A172 (cell line): ENCODE results near the gene RCAN2. TPM values are rescaled to one million over a fixed set of nuclear protein-coding genes. Genes with fewer than 3 reads are reported as not detected.

Source experiments
- DNase-seq: peaks from one replicate; pipeline ENCODE4 v3.0.0-alpha.2; 2015; ENCODE audit warnings: low spot score
- total RNA-seq: library from RNA; depleted of rRNA; stranded (reverse); fragments of >200 nt; shearing (Covaris generic); gene quantifications from 2 replicates; pipeline ENCODE4 v1.2.3, GENCODE V29; 2014; rRNA removed

Gene RCAN2
- 0.22 TPM in 1 of 2 replicates, not detected in the other for total RNA-seq

DNA sequence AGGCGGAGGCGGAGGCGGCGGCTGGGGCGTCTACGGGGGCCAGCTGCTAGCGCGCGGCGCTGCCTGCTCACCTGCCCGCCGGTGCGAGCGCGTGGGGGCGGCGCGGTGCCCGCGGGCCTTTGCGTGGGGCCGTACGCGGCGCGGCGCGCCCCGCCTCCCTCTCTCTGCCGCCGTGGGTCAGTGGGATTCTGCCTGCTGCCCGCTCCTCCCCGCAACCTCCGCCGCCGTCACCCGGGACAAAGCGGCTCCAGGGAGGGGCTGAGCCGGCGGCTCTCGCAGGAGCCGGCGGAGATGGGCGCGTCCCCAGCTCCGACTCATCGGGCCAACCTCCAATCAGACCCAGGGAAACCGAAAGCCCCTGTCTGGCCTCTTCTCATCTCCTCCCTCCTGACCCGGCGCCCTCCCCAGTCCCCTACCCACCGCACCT is at the start of gene RCAN2:
RCAN2 (minus strand) TSS at position 249 of the 427 bp plus-strand sequence.
- no peak for DNase-seq

DNA sequence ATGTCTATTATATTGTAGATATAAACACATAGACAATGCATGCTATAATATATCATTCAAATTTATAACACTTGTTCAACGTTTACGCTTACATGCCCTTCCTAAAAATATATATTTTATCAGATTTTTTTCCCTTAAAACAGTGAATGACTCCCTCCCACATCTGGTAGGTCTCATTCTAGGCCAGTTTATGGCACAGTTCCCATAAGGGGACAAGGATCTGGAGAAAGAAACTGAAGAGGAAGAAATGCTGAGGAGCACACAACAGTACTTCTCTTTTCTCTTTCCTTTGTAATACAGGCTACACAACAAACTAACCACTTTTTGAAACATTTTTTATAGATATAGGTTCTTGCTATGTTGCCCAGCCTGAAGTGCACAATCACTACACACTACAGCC is 48.6 kb upstream of the RCAN2 start:
- DNase-seq = no peak

DNA sequence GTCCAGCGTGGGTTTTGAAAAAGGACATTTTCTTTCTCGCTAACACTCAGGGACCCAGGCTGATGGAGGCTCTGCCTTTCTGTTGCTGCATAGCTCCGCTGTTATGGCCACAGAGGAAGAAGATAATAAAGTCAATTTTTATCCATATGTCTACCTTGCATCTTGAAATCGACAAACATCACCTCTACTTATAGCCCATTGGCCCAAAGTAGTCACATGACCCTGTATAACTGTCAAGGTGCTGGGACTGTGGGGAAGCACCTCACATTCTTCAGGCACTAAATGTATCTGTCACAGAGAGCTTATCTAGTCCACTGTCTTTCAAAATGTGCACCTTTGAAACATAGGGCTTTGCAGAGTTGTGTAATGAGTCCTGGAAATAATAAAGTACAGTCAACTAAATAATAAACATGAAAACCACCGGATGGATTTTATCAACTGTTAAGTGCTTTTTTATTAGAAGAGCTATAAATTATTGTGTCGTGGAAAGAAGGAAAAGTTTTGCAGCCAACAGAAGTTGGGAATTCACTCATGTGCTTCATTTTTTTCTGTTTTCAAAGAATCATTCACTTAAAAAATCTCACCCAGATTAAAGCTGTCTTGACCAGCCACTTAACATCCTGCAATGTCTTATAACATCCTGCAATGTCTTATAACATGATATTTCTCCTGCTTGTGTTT is 47.7 kb upstream of the RCAN2 start:
- no peak for DNase-seq

DNA sequence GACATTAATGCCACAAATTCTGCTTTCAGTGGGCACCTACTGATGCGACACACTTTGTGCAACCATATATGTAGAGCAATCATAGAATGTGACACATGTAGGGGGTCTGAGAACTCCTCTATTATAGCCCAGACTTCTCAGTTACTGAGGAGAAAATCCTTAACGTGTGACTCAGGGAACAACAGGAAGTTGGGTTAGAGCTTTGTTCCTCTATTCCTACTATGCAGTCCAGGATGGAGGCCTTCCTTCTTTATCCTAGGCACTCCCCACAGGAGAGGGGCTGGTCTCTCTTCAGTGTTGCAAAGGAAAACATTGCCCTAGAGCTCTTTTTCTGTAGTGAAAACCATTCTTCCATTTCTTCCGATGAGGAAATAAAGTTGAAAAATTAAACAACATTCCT is 39.6 kb upstream of the RCAN2 start:
- no peak for DNase-seq

DNA sequence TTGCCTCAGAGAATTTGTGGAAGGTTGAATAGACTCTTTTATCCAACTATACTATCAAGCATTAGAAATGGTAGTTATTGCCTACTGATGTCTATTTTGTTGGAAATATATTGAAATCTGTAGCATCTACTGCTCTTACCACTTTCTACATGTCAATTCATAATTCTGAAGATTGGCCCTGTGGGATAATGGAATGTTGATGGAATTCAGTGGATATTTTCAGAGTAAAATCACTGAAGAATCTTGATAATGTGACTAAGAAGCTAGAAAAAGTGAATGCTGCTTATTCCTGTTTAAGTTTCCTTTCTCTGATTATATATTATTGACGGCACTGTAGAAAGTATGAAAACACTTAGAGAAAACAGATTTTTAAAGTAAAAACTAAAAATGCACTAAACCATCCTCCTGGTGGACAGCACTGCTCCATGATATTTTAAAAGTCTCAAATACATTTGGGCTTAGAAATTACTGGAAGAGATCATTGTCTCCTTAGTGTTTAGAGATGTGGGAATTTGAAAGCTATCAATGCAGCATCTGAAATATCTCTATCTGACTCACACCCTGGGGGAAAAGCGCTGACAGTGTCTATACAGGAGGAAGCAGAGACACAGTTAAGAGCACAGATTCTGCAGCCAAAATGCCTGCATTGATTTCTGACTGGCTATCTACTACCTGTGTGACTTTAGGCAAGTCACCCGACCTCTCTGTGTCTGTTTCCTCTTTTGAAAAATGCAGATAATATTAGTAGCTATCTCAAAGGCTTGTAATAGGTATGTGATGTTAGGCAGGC is 37.9 kb upstream of the RCAN2 start:
- no peak for DNase-seq

DNA sequence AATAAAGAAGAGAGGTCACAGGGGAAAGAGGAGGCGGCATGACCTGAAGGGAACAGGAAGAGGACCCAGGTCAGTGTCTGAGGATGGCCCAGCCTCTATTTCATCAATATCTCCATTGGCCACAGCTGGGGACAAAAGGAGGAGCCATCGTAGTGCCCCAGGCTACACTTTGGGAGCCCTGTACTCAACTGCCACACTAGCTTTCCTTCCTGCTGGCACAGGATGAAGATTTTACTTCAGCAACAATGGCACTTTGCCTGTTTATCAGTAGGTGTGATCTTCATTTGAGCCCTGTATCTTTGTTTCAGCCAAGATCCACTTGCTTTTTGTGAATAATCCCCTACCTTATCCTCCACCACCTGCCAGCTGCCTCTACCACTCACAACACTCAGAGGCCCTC is 35.4 kb upstream of the RCAN2 start:
- DNase-seq = no peak

DNA sequence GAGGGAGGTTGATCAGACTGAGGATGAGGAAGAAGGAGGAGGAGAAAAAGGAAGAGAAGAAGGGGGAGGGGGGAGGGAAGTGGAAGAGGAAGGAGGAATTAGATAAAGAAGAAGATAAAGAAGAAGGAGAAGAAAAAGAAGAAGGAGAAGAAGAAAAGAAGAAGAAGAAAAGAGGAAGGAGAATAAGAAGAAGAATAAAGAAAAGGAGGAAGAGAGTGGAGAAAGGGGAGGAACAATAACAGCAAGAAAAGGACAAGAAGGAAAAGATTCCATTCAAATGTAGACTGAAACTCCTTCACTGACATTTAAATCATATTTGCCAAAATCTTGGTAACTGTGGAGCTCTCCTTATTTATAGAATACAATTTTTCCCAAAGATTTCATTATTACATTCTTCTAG is 34.3 kb upstream of the RCAN2 start:
- no peak for DNase-seq

DNA sequence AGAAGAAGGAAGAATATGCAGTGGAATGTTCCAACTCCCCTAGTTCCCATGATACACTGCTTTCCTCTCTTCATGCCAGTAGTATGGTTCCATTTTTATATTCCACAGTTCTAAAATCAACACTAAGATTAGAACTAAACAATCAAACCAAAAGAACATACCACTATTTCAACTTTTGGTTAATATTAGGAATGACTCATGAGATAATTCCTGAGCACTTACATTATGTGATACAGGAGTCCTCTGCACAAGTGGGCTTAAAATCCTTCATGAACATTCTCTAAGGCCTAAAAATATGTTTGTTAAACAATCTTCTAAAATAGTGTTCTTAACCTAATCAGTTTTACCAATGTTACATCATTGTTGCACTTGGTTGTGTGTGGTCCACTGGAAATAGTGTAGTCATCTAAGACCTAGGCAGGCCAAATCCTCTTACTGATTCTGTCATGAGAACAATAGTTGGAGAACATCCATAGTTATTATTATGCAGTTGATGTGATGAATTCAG is 30.3 kb upstream of the RCAN2 start:
- no peak for DNase-seq

DNA sequence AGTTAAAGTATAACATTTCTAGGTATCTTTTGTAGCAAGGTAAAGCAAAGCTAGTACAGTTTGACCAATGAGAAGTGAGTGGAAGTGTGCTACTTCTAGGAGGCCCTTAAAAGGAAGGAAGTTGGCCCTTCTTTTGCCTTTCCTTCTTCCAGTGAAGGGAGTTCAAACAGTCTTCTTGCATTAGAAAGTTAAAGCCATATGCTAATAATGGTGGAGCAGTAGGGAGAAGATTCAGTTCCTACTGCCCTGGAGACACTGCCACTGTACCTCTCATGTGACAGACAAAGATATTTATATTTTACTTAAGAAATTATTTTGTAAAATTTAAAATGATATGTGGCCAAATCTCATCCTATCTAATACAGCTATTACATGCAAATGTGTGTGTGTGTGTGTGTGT is 26.0 kb upstream of the RCAN2 start:
- DNase-seq = no peak

DNA sequence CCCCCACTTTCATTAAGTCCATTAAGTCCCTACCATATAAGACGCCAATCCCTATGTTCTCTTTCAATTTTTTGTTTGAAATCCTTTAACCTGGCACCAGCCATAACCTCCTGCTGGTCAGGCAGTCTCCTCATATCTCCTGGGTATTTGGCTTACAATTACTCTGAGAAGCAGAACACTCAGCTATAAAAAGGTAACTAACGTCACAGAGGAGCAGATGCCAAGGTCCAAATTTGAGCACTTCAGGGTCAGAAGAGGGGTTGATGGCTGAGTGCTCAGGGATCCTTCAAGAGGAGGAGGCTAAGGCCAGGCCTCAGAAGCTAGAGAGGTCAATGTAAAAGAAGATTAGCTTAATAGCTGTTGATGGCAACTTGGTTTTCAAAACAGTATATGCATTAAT is 22.3 kb upstream of the RCAN2 start:
- no peak for DNase-seq

DNA sequence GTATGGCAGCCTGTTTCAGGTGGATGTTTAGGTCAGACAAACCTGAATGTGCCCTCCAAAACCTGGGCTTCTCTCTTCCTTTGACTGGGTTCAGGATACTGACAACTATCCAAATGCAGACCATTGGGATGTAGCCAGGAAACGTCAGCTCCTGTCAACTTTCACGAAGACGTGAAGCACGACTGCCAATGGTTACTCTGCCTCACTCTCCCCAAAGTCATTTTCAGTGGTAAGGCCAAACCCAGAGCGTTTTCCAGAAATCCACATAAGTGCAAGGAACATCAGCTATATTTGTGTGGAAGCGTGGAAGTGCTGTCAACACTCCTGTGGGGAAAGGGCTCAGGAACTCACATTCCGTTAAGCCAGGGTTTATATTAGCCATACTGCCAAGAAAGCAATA is 20.1 kb upstream of the RCAN2 start:
- no peak for DNase-seq

DNA sequence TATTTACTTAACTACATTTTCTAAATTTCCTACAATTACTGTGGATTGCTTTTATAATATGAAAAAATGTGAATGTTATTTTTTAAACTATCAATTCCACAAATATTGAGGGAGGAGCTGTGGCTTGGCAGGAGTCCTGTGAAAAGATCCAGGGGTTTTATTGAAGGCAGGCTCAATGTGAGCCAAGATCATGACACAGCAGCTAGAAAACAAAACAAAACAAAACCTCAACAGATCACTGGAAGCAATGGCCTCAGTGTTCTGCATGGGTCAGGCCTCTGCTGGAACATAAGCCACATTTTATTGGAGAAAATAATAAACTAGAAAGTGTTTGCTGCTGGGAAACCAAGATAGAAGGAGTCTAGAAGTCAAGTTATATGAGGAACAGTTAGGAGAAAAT is 19.4 kb upstream of the RCAN2 start:
- DNase-seq = no peak

DNA sequence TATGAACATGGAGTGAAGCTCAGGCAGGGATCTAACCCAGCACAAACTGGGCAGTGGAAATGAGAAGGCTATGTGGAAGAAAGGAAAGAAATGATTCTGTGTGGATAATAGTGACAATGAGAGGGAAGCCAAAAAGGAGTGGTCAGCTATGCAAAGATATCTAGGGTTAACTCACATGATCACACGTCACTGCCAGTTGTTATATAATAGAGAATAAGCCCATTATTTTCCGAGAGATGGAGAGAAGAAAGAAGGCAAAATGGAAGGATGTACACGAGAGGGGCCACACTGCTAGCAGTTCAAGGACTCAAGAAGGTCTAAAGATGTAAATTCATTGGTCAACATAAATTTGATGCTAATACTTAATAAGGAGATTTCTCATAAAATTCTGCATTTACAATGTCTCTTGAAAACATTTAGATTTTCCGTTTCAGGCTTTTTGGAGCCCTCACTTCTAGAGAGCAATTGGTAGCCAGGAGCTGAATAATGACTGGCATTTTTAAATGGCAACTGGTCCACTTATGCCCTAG is 18.8 kb upstream of the RCAN2 start:
- DNase-seq = no peak

DNA sequence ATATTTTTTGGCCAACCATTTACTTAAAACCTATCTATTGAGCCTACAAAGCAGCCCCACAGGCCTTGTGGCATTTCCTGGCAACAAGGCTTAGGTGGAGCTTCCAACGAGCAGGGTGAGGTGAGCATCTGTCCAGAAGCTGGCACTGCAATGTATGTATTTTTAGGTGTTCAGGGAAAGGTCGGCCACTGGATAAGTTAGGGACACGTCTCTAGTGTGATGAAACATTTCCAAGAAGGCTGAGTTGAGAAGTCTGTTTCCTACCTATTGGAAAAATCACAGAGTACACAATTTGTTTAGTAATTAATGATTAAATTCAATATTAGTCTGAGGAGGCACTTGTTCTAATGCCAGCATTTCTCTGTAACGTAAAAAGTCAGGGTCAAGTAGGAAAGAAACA is 17.8 kb upstream of the RCAN2 start:
- DNase-seq = no peak

DNA sequence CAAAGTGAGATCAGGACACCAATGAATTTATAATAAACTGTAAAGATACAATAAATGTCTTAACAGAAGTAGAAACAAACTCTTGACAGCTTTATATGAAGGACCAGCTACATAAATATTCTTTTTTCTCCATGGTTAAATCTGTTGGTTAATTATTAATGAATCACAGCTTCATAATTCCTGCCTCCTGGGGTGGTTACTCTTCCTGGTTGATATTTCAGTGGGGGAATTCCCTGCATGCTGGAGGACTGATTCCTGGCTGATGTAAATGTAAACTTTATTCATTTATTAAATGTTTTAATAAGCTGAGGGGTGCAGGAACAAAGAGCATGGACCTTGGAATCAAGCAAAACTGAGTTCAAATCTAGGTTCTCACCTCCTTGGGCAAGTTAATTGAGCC is 16.2 kb upstream of the RCAN2 start:
- no peak for DNase-seq

DNA sequence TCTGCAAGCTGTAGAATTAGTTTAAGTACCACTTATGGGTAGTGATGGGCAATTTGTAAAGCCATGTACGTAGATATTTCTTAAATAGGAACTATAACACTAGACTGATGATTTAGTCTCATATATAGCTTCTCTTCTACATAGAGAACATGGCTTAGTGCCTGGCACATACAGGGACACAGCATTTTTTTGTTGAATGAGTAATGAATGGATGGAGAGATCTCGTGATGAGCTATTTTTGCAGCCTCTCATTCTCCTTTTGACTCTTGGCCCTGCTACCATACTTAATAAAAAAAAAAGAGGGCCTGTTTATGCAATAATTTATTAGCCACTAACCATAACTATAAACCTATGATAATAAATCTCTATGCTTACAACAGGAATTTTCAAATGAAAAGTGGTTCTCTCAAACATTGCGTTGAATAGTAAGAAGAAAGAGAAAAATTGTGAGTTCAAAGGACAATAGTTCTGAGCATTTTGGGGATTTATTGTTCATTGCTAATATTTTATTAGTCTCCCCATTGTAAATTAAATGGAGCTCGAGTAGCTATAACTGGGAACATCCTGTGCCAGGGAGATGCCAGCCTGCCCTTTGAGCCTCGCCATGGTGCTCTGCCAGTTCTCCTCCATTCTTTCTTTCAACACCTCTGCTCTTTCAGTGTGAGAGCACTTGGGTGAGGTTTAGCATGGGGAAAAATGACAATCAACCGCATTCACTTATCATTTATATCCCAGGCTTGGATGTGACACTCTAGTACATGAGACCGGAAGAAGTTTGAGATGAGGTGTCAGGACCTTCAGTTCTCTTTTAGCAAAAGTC is 14.7 kb upstream of the RCAN2 start:
- no peak for DNase-seq

DNA sequence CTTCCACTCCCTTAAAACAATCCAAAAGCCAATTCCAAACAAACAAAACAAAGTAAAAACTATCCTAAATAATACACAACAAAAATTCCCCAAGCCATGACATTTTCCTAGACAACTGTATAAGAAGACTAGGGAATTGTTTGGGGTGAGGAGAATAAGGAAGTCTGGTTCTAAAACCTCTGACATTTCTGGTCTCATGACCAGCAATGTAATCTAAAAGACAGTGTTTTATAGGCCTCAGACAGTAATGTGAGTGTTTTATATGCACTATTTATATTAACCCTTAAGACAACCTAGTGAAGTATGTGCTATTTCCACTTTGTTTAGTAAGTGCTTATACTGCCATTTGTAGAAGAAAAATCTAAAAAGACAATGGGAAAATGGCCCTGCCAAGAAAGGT is 13.0 kb upstream of the RCAN2 start:
- DNase-seq = no peak

DNA sequence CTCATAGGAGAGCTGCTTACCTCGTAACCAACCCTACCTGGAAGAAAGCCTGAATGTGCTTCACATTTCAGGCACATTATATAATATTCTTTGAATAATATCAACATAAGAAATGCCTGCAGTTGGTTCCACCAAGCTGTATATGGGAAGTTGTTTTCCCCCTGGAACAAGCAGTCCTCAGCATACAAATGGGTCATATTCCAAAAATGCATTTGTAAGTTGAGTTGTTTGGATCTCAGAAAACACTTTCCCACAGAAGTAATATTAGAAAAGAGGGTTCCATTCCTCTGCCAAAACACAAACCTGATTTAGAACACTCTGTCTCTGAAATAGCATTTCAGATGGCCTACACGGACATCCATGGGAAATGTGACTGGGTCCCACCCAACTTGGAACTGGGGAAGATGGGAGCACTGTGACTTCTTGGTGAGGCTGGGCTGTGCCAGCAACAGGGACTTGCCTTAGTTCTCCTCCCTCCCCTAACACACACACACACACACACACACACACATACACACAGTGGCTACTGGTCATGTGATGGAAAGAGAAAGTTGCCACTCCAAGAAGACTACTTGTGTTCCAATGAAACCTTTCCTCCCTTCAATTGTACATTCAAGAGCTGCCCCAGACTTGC is 11.4 kb upstream of the RCAN2 start:
- DNase-seq = no peak

DNA sequence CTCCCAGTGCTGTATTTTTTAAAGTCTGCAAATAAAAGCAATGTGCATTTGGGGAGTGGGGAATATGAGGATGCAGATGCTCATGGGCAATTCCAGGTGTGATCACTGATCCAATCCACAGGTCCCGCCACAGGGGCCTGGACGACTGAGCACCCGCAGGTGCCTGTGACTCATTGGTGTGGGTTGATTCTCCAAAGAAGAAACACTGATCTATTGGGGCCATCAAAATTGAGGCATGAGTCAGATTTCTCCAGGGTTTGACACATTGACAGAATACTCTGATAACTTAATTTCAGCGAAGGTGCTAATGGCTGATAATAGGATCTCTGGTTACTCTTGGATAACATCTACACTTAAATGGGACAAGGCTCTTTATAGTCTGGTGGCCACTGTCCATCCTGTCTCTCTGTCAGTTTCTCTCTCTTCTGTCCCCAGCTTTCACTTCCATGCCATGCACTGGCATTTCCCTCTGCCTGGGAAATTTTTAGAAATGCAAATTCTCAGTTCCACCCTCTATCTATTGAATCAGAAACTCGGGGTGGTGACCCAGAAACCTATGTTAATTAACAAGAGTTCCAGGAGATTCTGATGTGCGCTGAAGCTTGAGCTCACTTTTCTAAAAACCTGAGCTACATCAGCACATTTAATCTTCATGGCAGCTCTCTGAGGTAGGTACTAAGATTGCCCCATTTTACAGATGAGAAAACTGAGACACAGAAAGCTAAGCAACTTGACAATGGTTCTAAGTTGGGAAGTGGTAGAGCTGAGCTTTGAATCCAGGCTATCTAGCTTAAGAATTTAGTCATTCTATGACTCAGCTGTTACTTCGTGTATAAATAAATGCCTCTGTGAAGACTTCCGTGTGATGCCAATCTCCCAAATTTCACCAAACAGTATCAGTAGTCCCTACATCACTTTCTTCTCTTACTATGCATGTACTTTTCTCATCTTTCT is 10.2 kb upstream of the RCAN2 start:
- DNase-seq = no peak

DNA sequence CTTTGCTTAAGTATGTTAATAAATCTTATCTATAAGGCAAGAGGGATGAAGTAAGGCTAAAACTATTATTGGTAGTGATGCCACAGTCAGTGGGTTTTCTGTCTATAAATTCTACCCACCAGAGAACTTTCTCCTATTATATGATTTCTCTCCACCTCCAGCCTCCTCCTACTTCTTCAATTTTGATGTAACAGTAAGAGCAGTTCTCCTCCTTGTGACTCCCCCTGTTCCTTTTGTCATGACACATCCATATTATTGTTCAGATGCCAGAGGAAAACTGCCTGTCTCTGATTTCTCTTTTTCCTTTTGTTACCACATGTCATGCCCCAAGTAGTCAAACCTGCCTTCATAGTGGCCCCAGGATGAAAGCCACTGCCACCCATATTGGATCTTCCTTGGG is 9.1 kb upstream of the RCAN2 start:
- DNase-seq = no peak
